GM23248 (cell line): Measurements from ENCODE around the gene LSP1. TPM values are rescaled to one million over a fixed set of nuclear protein-coding genes. Genes with fewer than 3 reads are reported as not detected.
A peak's percentile ranks its signal among the peaks of the same experiment; 100 is the strongest.

ENCODE experiments used
- DNase-seq: peaks from one replicate; pipeline ENCODE4 v3.0.0-alpha.2; 2015
- H2AFZ ChIP-seq: fragments of 200-600 bp; sonication (generic); 2 replicates; pipeline ENCODE4 v1.6.1; 2016; ENCODE audit warnings: antibody characterized with exemption
- H3F3A ChIP-seq: fragments of 200-600 bp; sonication (generic); 2 replicates; pipeline ENCODE4 v1.6.1; 2016; ENCODE audit warnings: mild to moderate bottlenecking, antibody characterized with exemption, mixed run types; ENCODE audit not compliant: insufficient read depth
- H3K27ac ChIP-seq: fragments of 200-600 bp; sonication (generic); 2 replicates; pipeline ENCODE4 v1.5.1; 2016; ENCODE audit warnings: mild to moderate bottlenecking
- H3K27me3 ChIP-seq: fragments of 200-600 bp; sonication (generic); replicated peaks from 2 replicates; pipeline ENCODE4 v1.6.1; 2016; ENCODE audit warnings: mild to moderate bottlenecking; ENCODE audit not compliant: insufficient read depth
- H3K36me3 ChIP-seq: fragments of 200-600 bp; sonication (generic); 2 replicates; pipeline ENCODE4 v1.6.1; 2016; ENCODE audit warnings: low read depth, mild to moderate bottlenecking
- H3K4me1 ChIP-seq: fragments of 200-600 bp; sonication (generic); 2 replicates; pipeline ENCODE4 v1.6.1; 2016; ENCODE audit warnings: mild to moderate bottlenecking; ENCODE audit not compliant: insufficient read depth
- H3K4me2 ChIP-seq: fragments of 200-600 bp; sonication (generic); one replicate; pipeline ENCODE4 v1.6.1; 2016; ENCODE audit warnings: mild to moderate bottlenecking; ENCODE audit not compliant: unreplicated experiment
- H3K4me3 ChIP-seq: fragments of 200-600 bp; sonication (generic); 2 replicates; pipeline ENCODE4 v1.5.1; 2016; ENCODE audit warnings: mild to moderate bottlenecking
- H3K79me2 ChIP-seq: fragments of 200-600 bp; sonication (generic); 2 replicates; pipeline ENCODE4 v1.6.1; 2016; ENCODE audit warnings: mild to moderate bottlenecking; ENCODE audit not compliant: insufficient read depth
- H3K9ac ChIP-seq: fragments of 200-600 bp; sonication (generic); 2 replicates; pipeline ENCODE4 v1.6.1; 2016; ENCODE audit warnings: mild to moderate bottlenecking
- H3K9me2 ChIP-seq: fragments of 200-600 bp; sonication (generic); 2 replicates; pipeline ENCODE4 v1.6.1; 2016; ENCODE audit warnings: mixed run types, mild to moderate bottlenecking, moderate library complexity; ENCODE audit not compliant: insufficient read depth
- H3K9me3 ChIP-seq: fragments of 200-600 bp; sonication (generic); one replicate; pipeline ENCODE4 v1.6.1; 2017; ENCODE audit warnings: low read depth
- H4K20me1 ChIP-seq: fragments of 200-600 bp; sonication (generic); 2 replicates; pipeline ENCODE4 v1.6.0; 2016; ENCODE audit not compliant: insufficient read depth
- EZH2 ChIP-seq: fragments of 200-600 bp; sonication (generic); IDR thresholded peaks from 2 replicates; pipeline ENCODE4 v1.6.1; 2018; ENCODE audit warnings: antibody characterized with exemption, mild to moderate bottlenecking; ENCODE audit not compliant: insufficient read depth, poor library complexity, severe bottlenecking
- EZH2phosphoT487 ChIP-seq: fragments of 200-600 bp; sonication (generic); IDR thresholded peaks from 2 replicates; pipeline ENCODE4 v1.6.1; 2018; ENCODE audit warnings: antibody characterized with exemption, moderate library complexity, mild to moderate bottlenecking, low read depth; ENCODE audit not compliant: insufficient read depth
- WGBS, 2 experiments: methylation state at CpG; one replicate each; pipeline ENCODE4 v1.1.6; 2015 to 2017; ENCODE audit warnings: low lambda C conversion rate in 2 of 2, low coverage in 1 of 2; ENCODE audit errors: missing lambda C conversion rate in 2 of 2; 5-methylcytosine and 5-hydroxymethylcytosine counted together
- in situ Hi-C: fragments of 300-500 bp; cut with MboI; formaldehyde crosslinking; loops from 2 replicates; pipeline ENCODE4 v1.15.0; 2020
- polyA plus RNA-seq: library from polyadenylated mRNA; unstranded; fragments of >200 nt; fragmentation: Nextera tagmentation; extraction: Ambion mirVana; gene quantifications from 2 replicates; pipeline ENCODE4 v1.2.1, GENCODE V29; 2016
- total RNA-seq: library from RNA; depleted of rRNA; stranded (reverse); fragments of >200 nt; shearing (Covaris generic); gene quantifications from 2 replicates; pipeline ENCODE4 v1.2.3, GENCODE V29; 2014

The LSP1 gene
- total and polyA plus RNA-seq, 2 experiments from 2014 or later: 0.36 TPM; not detected in 1

- Histone ChIP-seq H3K27ac (no peak overlapping the region), H3K4me2 (no peak overlapping the region), H3F3A (no peaks in the 10 kb centered on the region), H3K9me3 (no peaks in the 10 kb centered on the region), H4K20me1 (no peaks in the 10 kb centered on the region), H3K9ac (no peak overlapping the region), H3K4me3 (no peak overlapping the region), H3K27me3 (0 out of 2 replicates have a peak, but pooled peaks cover 4% of the 10 kb centered on the region), H2AFZ (no peak overlapping the region), H3K36me3 (no peaks in the 10 kb centered on the region), H3K79me2 (no peaks in the 10 kb centered on the region), H3K9me2 (no peaks in the 10 kb centered on the region), H3K4me1 (no peaks in the 10 kb centered on the region)
- DNase-seq: no peak
- in situ Hi-C loops: no loop called here
- 84 to 89% methylated on average over 20 to 35 of the region's 35 CpGs for WGBS, 2 experiments
- TF ChIP-seq EZH2phosphoT487: no peak
- TF ChIP-seq EZH2: no peak
Observed at GRCh38 chr11:1928891-1929541, 76.1 kb downstream of the LSP1 start.

DNA sequence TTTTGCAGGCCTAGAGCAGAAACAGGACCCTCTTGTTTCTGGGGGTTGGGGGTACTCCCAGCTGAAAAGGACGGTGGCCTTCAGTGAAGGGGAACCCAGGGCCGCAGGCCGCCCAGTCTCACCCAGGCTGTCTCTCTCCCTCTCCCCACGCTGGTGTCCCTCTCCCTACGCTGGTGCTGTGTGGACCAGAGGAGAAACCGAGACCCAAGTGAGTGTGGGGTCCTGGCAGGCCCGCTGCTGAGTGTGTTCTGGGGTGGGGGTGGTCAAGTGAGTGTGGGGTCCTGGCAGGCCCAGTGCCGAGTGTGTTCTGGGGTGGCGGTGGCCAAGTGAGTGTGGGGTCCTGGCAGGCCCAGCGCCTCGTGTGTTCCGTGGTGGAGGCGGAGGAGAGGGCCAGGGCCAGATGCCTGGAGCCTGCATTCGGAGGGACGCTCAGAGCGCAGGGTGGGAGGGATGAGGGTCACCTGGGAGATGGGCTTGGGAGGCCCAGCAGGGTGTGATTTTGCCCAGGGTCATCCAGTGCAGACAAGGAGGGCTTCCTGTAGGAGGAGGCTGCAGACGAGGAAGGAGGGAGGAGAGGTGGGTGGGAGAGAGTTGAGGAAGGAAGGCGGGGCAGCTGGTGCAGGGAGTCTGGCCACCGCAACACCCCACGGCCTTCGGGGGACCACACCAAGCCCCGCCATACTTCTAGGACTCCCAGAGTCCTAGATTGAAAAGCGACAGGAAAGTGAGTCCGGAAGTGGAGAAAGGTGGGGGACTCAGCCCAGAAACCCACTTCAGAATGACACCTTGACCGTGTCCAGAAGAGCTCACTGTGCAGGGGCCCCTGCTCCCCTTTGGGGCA, 77.0 kb downstream of the LSP1 start:
- H3K4me2 ChIP-seq: no peak overlapping the region
- in situ Hi-C loops: no loop called here
- no peaks in the 10 kb centered on the region for H3F3A ChIP-seq
- no peaks in the 10 kb centered on the region for H3K79me2 ChIP-seq
- no peak overlapping the region for H3K27ac ChIP-seq
- DNase-seq: no peak
- H3K36me3 ChIP-seq: no peaks in the 10 kb centered on the region
- WGBS, 2 experiments: 83 to 85% methylated on average over 16 to 25 of the region's 25 CpGs
- H3K4me3 ChIP-seq: no peak overlapping the region
- H3K9me3 ChIP-seq: no peaks in the 10 kb centered on the region
- no peaks in the 10 kb centered on the region for H3K4me1 ChIP-seq
- 0 out of 2 replicates have a peak, but pooled peaks cover 8% of the 10 kb centered on the region for H3K27me3 ChIP-seq
- H3K9ac ChIP-seq: no peak overlapping the region
- H4K20me1 ChIP-seq: no peaks in the 10 kb centered on the region
- H3K9me2 ChIP-seq: no peaks in the 10 kb centered on the region
- TF ChIP-seq EZH2: no peak
- TF ChIP-seq EZH2phosphoT487: no peak
- H2AFZ ChIP-seq: no peak overlapping the region

DNA sequence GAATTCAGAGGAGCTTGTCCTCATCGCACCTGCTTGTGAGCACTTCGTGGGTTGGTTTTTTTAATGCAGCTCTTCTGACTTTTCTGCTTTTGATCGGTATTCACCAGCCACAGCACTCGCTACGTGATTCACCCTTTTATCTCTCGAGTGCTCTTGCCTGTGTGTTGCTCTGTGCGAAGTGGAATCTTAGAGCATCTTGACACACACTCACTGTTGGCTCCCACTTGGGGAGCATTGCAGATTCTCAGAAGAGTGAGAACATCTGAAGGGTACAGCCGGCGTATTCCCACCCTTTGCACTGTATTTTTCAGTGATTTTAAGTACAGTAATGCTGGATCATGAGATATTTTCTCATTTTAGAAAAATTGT, 77.6 kb downstream of the LSP1 start:
- Histone ChIP-seq H2AFZ (no peak overlapping the region), H3K9me2 (no peaks in the 10 kb centered on the region), H3K4me2 (no peak overlapping the region), H3K4me3 (no peak overlapping the region), H3K27me3 (0 out of 2 replicates have a peak, but pooled peaks cover 8% of the 10 kb centered on the region), H3K27ac (no peak overlapping the region), H3K9me3 (no peaks in the 10 kb centered on the region), H4K20me1 (no peaks in the 10 kb centered on the region), H3F3A (no peaks in the 10 kb centered on the region), H3K4me1 (no peaks in the 10 kb centered on the region), H3K79me2 (no peaks in the 10 kb centered on the region), H3K36me3 (no peaks in the 10 kb centered on the region), H3K9ac (no peak overlapping the region)
- in situ Hi-C loops: no loop called here
- TF ChIP-seq EZH2phosphoT487 (no peak), EZH2 (no peak)
- no peak for DNase-seq
- 83 to 85% methylated on average over 9 of the region's 9 CpGs for WGBS, 2 experiments

- Histone ChIP-seq H3K9ac (no peak overlapping the region), H4K20me1 (no peaks in the 10 kb centered on the region), H3K27ac (no peak overlapping the region), H3F3A (no peaks in the 10 kb centered on the region), H3K4me2 (peak overlapping the region; percentile 25), H3K9me2 (no peaks in the 10 kb centered on the region), H3K9me3 (no peaks in the 10 kb centered on the region), H2AFZ (no peak overlapping the region), H3K4me3 (no peak overlapping the region), H3K4me1 (no peaks in the 10 kb centered on the region), H3K36me3 (no peaks in the 10 kb centered on the region), H3K79me2 (no peaks in the 10 kb centered on the region), H3K27me3 (0 out of 2 replicates have a peak, but pooled peaks cover 8% of the 10 kb centered on the region)
- TF ChIP-seq EZH2phosphoT487 (no peak), EZH2 (no peak)
- WGBS, 2 experiments: 20 to 21% methylated on average over 18 of the region's 18 CpGs
- in situ Hi-C loops: no loop called here
- peak; percentile 42 for DNase-seq
Observed at GRCh38 chr11:1931341-1932104, 78.6 kb downstream of the LSP1 start.
